HepG2 (cell line): Measurements from ENCODE around the gene CACNA1G. TPM values are rescaled to one million over a fixed set of nuclear protein-coding genes. Genes with fewer than 3 reads are reported as not detected.
A peak's percentile ranks its signal among the peaks of the same experiment; 100 is the strongest.

ENCODE experiments used
- ASH2L ChIP-seq: fragments of 300-600, 200-600 bp; sonication (generic); IDR thresholded peaks from 2 replicates; pipeline ENCODE4 v1.7.0; 2017; ENCODE audit warnings: low read depth, mild to moderate bottlenecking, moderate library complexity, mixed read lengths, low read length; ENCODE audit not compliant: insufficient read length
- BRD4 ChIP-seq: sonication (generic); formaldehyde crosslinking; IDR thresholded peaks from 2 replicates; pipeline ENCODE4 v1.4.0; 2020; ENCODE audit warnings: missing genetic modification reagents
- LCORL ChIP-seq, 2 experiments: fragments of 450-650 bp in 1 of 2; sonication (generic) in 1 of 2; formaldehyde crosslinking in 1 of 2; IDR thresholded peaks; 2 replicates each; pipeline versions ENCODE4 v1.5.0 to v1.6.1; 2017 to 2020; ENCODE audit warnings: antibody characterized with exemption in 1 of 2, missing genetic modification reagents in 1 of 2
- MXI1 ChIP-seq: IDR thresholded peaks from 3 replicates; pipeline ENCODE4 v1.6.1; 2012; ENCODE audit warnings: low read depth, low read length, inconsistent platforms, borderline replicate concordance
- POLR2G ChIP-seq: fragments of 200-400 bp; formaldehyde crosslinking; IDR thresholded peaks from 2 replicates; pipeline ENCODE4 v1.6.1; 2018; ENCODE audit warnings: mild to moderate bottlenecking, low read depth, low read length, moderate library complexity
- TFE3 ChIP-seq: IDR thresholded peaks from 2 replicates; pipeline ENCODE4 v1.6.1; 2016
- ZBTB7B ChIP-seq: sonication (generic); formaldehyde crosslinking; IDR thresholded peaks from 2 replicates; pipeline ENCODE4 v1.4.0; 2020; ENCODE audit warnings: missing genetic modification reagents
- ZHX2 ChIP-seq, 2 experiments: sonication (generic) in 1 of 2; formaldehyde crosslinking in 1 of 2; IDR thresholded peaks; 2 replicates each; pipeline versions ENCODE4 v1.6.1 to v1.9.0; 2014 to 2022; ENCODE audit warnings: antibody characterized with exemption in 1 of 2, borderline replicate concordance in 1 of 2, inconsistent platforms in 1 of 2, low read depth in 1 of 2, missing genetic modification reagents in 1 of 2
- ZNF263 ChIP-seq: sonication (generic); formaldehyde crosslinking; IDR thresholded peaks from 2 replicates; pipeline ENCODE4 v1.4.0; 2020; ENCODE audit warnings: missing genetic modification reagents
- ZNF547 ChIP-seq: sonication (generic); formaldehyde crosslinking; IDR thresholded peaks from 2 replicates; pipeline ENCODE4 v1.5.1; 2020; ENCODE audit warnings: mild to moderate bottlenecking, missing genetic modification reagents
- ZNF839 ChIP-seq: sonication (generic); formaldehyde crosslinking; IDR thresholded peaks from 2 replicates; pipeline ENCODE4 v1.4.0; 2020; ENCODE audit warnings: missing genetic modification reagents, mild to moderate bottlenecking, borderline replicate concordance
- polyA plus RNA-seq, 8 experiments: library from polyadenylated mRNA; depleted of rRNA in 3 of 8; stranded (reverse) in 7 of 8; unstranded in 1 of 8; fragments of >200 nt; fragmentation: Illumina TruSeq in 4 of 8; extraction: Trizol in 4 of 8; gene quantifications; 2 replicates each; pipeline versions ENCODE4 v1.2.1 to v1.2.3, GENCODE V29; 2011 to 2016; ENCODE audit warnings: low read depth in 4 of 8, missing spikeins in 1 of 8, mixed read lengths in 1 of 8; ENCODE audit not compliant: insufficient read depth in 1 of 8
- total RNA-seq, 5 experiments: library from RNA; depleted of rRNA; stranded (reverse); fragments of >200 nt; fragmentation: Illumina TruSeq; extraction: Trizol; gene quantifications; 2 replicates each; pipeline ENCODE4 v1.2.3, GENCODE V29; 2016; ENCODE audit warnings: low read depth in 1 of 5
- TF ChIP-seq, protein P1 (sequence below): sonication (generic); formaldehyde crosslinking; IDR thresholded peaks from 2 replicates; pipeline ENCODE4 v1.8.1; 2023; ENCODE audit warnings: missing genetic modification reagents, mild to moderate bottlenecking, borderline replicate concordance
- TF ChIP-seq, protein P2 (sequence below): sonication (generic); formaldehyde crosslinking; IDR thresholded peaks from 2 replicates; pipeline ENCODE4 v1.4.0; 2020; ENCODE audit warnings: missing genetic modification reagents
- TF ChIP-seq, protein P3 (sequence below): sonication (generic); formaldehyde crosslinking; IDR thresholded peaks from 2 replicates; pipeline ENCODE4 v1.4.0; 2020; ENCODE audit warnings: missing genetic modification reagents

The CACNA1G gene
- total and polyA plus RNA-seq, 2 of the 13 experiments (the other 11 are each of a cell fraction or from before 2014, with no cell fraction given): 0.02 TPM; not detected in 1

- TF ChIP-seq ZHX2 (IDR thresholded peaks at IDR 0.05; ENCODE audit: low read depth) (peak; percentile 11; the same call in 1 of the 2 replicates), ZHX2 (CRISPR knock-in tag; IDR thresholded peaks at IDR 0.05; ENCODE audit: borderline replicate concordance) (no peak), MXI1 (peak; percentile 11; the same call in 1 of the 3 replicates), ZNF839 (peak; percentile 94; the same call in 1 of the 2 replicates), ZNF263 (CRISPR knock-in tag) (peak; percentile 53; the same call in 1 of the 2 replicates), POLR2G (peak; percentile 40; the same call in 1 of the 2 replicates), ZNF547 (CRISPR knock-in tag) (peak; percentile 74; the same call in 1 of the 2 replicates), ZBTB7B (peak; percentile 69; the same call in 1 of the 2 replicates), LCORL (IDR thresholded peaks at IDR 0.05) (no peak), LCORL (CRISPR knock-in tag; IDR thresholded peaks at IDR 0.05) (peak; percentile 53), ASH2L (peak; percentile 58), TFE3 (CRISPR knock-in tag) (0 out of 2 replicates have a peak, but pooled peaks have one; percentile 12), BRD4 (0 out of 2 replicates have a peak, but pooled peaks have one; percentile 14)
- TF ChIP-seq, protein P1, sequence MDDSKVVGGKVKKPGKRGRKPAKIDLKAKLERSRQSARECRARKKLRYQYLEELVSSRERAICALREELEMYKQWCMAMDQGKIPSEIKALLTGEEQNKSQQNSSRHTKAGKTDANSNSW (CRISPR knock-in tag): 0 out of 2 replicates have a peak, but pooled peaks have one; percentile 23
- TF ChIP-seq, protein P2, sequence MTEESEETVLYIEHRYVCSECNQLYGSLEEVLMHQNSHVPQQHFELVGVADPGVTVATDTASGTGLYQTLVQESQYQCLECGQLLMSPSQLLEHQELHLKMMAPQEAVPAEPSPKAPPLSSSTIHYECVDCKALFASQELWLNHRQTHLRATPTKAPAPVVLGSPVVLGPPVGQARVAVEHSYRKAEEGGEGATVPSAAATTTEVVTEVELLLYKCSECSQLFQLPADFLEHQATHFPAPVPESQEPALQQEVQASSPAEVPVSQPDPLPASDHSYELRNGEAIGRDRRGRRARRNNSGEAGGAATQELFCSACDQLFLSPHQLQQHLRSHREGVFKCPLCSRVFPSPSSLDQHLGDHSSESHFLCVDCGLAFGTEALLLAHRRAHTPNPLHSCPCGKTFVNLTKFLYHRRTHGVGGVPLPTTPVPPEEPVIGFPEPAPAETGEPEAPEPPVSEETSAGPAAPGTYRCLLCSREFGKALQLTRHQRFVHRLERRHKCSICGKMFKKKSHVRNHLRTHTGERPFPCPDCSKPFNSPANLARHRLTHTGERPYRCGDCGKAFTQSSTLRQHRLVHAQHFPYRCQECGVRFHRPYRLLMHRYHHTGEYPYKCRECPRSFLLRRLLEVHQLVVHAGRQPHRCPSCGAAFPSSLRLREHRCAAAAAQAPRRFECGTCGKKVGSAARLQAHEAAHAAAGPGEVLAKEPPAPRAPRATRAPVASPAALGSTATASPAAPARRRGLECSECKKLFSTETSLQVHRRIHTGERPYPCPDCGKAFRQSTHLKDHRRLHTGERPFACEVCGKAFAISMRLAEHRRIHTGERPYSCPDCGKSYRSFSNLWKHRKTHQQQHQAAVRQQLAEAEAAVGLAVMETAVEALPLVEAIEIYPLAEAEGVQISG: peak; percentile 48
- TF ChIP-seq, protein P3, sequence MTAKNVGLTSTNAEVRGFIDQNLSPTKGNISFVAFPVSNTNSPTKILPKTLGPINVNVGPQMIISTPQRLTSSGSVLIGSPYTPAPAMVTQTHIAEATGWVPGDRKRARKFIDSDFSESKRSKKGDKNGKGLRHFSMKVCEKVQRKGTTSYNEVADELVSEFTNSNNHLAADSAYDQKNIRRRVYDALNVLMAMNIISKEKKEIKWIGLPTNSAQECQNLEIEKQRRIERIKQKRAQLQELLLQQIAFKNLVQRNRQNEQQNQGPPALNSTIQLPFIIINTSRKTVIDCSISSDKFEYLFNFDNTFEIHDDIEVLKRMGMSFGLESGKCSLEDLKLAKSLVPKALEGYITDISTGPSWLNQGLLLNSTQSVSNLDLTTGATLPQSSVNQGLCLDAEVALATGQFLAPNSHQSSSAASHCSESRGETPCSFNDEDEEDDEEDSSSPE (CRISPR knock-in tag): peak; percentile 55; the same call in 1 of the 2 replicates
Observed at GRCh38 chr17:50538549-50539410, 21.7 kb upstream of the CACNA1G start (continued).
